Osteocyte (in vitro differentiated cells): ENCODE measurements around the gene SLAIN2. TPM values are rescaled to one million over a fixed set of nuclear protein-coding genes. Genes with fewer than 3 reads are reported as not detected.

Experiments used
- DNase-seq: peaks from one replicate; pipeline ENCODE4 v3.0.0; 2021; ENCODE audit warnings: mixed read lengths; ENCODE audit not compliant: unreplicated experiment; ENCODE audit errors: extremely low spot score
- H3K27ac Mint-ChIP-seq: one replicate; pipeline ENCODE4 v1.8.0; 2021; ENCODE audit warnings: mild to moderate bottlenecking, mixed read lengths; ENCODE audit not compliant: unreplicated experiment
- H3K27me3 Mint-ChIP-seq: one replicate; pipeline ENCODE4 v1.8.0; 2021; ENCODE audit warnings: mixed read lengths; ENCODE audit not compliant: unreplicated experiment
- H3K36me3 Mint-ChIP-seq: one replicate; pipeline ENCODE4 v1.8.0; 2021; ENCODE audit warnings: mixed read lengths; ENCODE audit not compliant: unreplicated experiment
- H3K4me1 Mint-ChIP-seq: one replicate; pipeline ENCODE4 v1.8.0; 2021; ENCODE audit warnings: mixed read lengths; ENCODE audit not compliant: unreplicated experiment
- H3K4me3 Mint-ChIP-seq: one replicate; pipeline ENCODE4 v1.8.0; 2021; ENCODE audit warnings: mild to moderate bottlenecking, moderate library complexity, mixed read lengths; ENCODE audit not compliant: unreplicated experiment
- H3K9me3 Mint-ChIP-seq: one replicate; pipeline ENCODE4 v1.8.0; 2021; ENCODE audit warnings: mixed read lengths; ENCODE audit not compliant: unreplicated experiment
- total RNA-seq: library from RNA; stranded (reverse); gene quantifications from 2 replicates; pipeline ENCODE4 v1.2.1, GENCODE V29; 2021
- TF ChIP-seq, protein P1 (sequence below): fragments of 200-600 bp; sonication (generic); IDR thresholded peaks from 2 replicates; pipeline ENCODE4 v1.5.0; 2021; ENCODE audit warnings: antibody characterized with exemption, mild to moderate bottlenecking, moderate library complexity

The SLAIN2 gene
- total RNA-seq, 1 donor from 2014 or later: 82.7 TPM

DNA sequence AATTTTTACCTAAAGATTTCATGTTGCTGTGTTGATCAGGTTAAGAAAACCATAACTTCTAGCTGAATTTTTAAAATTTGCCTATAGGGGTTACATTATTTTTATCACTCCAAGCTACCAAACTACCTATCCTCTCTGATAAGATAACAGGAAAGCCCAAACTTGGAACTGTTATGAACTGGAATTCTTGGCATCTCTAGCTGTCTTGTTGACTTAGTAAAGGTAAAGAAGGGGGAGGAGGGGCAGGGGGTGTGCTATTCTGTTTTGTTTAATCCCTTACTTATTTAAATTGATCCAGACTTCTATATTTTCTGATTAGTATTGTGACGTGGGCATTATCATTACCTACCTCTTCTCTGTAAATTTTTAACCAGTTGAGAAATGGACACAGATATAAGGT, 54.7 kb downstream of the SLAIN2 start:
- no peak overlapping the region for H3K27ac Mint-ChIP-seq
- no peak overlapping the region for H3K4me3 Mint-ChIP-seq
- DNase-seq: no peak
- H3K4me1 Mint-ChIP-seq: no peaks in the 10 kb centered on the region
- TF ChIP-seq, protein P1, sequence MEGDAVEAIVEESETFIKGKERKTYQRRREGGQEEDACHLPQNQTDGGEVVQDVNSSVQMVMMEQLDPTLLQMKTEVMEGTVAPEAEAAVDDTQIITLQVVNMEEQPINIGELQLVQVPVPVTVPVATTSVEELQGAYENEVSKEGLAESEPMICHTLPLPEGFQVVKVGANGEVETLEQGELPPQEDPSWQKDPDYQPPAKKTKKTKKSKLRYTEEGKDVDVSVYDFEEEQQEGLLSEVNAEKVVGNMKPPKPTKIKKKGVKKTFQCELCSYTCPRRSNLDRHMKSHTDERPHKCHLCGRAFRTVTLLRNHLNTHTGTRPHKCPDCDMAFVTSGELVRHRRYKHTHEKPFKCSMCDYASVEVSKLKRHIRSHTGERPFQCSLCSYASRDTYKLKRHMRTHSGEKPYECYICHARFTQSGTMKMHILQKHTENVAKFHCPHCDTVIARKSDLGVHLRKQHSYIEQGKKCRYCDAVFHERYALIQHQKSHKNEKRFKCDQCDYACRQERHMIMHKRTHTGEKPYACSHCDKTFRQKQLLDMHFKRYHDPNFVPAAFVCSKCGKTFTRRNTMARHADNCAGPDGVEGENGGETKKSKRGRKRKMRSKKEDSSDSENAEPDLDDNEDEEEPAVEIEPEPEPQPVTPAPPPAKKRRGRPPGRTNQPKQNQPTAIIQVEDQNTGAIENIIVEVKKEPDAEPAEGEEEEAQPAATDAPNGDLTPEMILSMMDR: no peak
- H3K27me3 Mint-ChIP-seq: no peaks in the 10 kb centered on the region
- H3K9me3 Mint-ChIP-seq: no peaks in the 10 kb centered on the region
- H3K36me3 Mint-ChIP-seq: peaks cover 43% of the 10 kb centered on the region

DNA sequence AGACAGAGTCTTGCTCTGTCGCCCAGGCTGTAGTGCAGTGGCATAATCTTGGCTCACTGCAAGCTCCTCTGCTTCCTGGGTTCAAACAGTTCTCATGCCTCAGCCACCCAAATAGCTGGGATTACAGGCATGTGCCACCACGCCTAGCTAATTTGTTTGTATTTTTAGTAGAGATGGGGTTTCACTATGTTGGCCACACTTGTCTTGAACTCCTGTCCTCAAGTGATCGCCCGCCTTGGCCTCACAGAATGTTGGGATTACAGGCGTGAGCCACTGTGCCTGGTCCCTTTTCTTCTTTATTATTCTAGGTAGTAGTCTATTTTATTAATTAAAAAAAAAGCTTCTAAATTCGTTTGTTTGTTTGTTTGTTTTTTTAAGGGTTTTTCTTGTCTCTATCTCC, 59.1 kb downstream of the SLAIN2 start:
- Mint-ChIP-seq H3K27ac (no peak overlapping the region), H3K4me3 (no peak overlapping the region), H3K36me3 (peaks cover 44% of the 10 kb centered on the region), H3K4me1 (no peaks in the 10 kb centered on the region), H3K27me3 (no peaks in the 10 kb centered on the region), H3K9me3 (no peaks in the 10 kb centered on the region)
- TF ChIP-seq, protein P1: no peak
- no peak for DNase-seq

DNA sequence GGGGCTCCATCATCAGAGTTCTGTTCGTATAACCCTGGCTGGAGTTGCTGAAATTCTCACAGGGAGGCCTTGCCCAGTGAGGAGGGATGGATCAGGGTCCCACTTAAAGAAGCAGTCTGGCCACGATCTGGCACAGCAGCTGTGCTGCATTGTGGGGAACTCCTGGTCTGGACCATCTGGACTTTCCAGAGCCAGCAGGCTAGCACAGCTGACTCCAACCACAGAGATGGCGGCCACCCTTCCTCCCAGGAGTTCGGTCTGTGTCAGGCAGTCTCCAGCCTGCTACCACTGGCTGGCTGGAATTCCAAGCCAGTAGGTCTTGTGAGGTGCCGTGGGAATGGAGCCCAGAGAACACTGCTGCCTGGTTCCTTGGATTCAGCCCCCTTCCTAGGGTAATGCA, 62.0 kb downstream of the SLAIN2 start:
- H3K4me3 Mint-ChIP-seq: no peak overlapping the region
- peaks cover 18% of the 10 kb centered on the region for H3K36me3 Mint-ChIP-seq
- TF ChIP-seq, protein P1: no peak
- H3K27ac Mint-ChIP-seq: no peak overlapping the region
- DNase-seq: no peak
- H3K4me1 Mint-ChIP-seq: no peaks in the 10 kb centered on the region
- no peaks in the 10 kb centered on the region for H3K9me3 Mint-ChIP-seq
- no peaks in the 10 kb centered on the region for H3K27me3 Mint-ChIP-seq

DNA sequence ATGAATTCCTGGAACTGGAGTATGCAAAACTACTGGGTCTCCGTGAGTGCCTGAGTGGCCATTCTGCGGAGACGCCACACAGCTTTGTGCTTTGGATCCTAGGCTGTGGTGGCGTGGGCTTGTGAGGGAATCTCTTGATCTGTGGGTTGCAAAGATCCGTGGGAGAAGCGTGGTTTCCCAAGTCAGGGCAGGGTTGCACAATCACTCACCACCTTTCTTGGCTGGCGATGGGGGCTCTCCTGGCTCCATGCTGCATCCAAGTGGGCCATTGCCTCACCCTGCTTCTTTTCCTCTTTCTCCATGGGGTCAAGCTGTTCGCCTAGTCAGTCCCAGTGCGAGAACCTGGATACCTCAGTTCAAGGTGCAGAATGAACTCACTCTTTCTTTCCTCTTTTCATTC, 62.5 kb downstream of the SLAIN2 start:
- H3K9me3 Mint-ChIP-seq: no peaks in the 10 kb centered on the region
- no peak overlapping the region for H3K4me3 Mint-ChIP-seq
- no peak for DNase-seq
- H3K27me3 Mint-ChIP-seq: no peaks in the 10 kb centered on the region
- no peak overlapping the region for H3K27ac Mint-ChIP-seq
- no peaks in the 10 kb centered on the region for H3K4me1 Mint-ChIP-seq
- TF ChIP-seq, protein P1: no peak
- peaks cover 18% of the 10 kb centered on the region for H3K36me3 Mint-ChIP-seq

DNA sequence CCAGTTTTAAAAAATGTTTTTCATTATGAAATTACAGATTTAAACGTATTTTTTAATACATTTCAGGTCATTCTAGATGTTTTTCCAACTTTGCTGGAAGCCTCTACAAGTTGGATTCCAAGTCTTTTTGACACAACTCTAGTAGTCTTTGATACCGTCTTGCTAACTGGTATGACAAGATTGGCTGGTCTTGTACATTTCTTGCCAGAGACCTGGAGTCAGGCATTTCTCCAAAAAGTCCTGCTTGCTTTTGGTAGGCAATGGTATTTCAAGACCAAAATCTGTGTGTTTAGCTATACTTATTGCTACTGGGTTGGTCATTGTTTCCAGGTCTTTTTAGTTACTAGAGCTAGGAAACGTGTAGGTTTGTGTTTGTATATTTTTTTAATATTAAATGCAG, 64.6 kb downstream of the SLAIN2 start:
- TF ChIP-seq, protein P1: no peak
- Mint-ChIP-seq H3K27ac (no peak overlapping the region), H3K36me3 (peaks cover 25% of the 10 kb centered on the region), H3K9me3 (no peaks in the 10 kb centered on the region), H3K4me1 (no peaks in the 10 kb centered on the region), H3K4me3 (no peak overlapping the region), H3K27me3 (no peaks in the 10 kb centered on the region)
- no peak for DNase-seq
